Upper lobe of left lung (tissue), 4 donors: Measurements from ENCODE around the gene BRI3BP.

ENCODE experiments used
- POLR2A ChIP-seq, 4 donors: fragments of 450-650 bp; IDR thresholded peaks; one replicate each; pipeline ENCODE4 v1.5.1; 2016 to 2017; ENCODE audit warnings: antibody characterized with exemption in 4 of 4, mild to moderate bottlenecking in 2 of 4
- POLR2AphosphoS5 ChIP-seq, 2 donors: sonication (generic); formaldehyde crosslinking; IDR thresholded peaks; one replicate each; pipeline ENCODE4 v1.5.1; 2017; ENCODE audit warnings: antibody characterized with exemption in 2 of 2
- TF ChIP-seq, protein P1 (sequence below), 6 experiments: fragments of 450-650 bp in 4 of 6; fragments of 200-600 bp in 2 of 6; sonication (generic) in 2 of 6; IDR thresholded peaks; one replicate each; pipeline ENCODE4 v1.5.1; 2016 to 2019; ENCODE audit warnings: antibody characterized with exemption in 6 of 6

DNA sequence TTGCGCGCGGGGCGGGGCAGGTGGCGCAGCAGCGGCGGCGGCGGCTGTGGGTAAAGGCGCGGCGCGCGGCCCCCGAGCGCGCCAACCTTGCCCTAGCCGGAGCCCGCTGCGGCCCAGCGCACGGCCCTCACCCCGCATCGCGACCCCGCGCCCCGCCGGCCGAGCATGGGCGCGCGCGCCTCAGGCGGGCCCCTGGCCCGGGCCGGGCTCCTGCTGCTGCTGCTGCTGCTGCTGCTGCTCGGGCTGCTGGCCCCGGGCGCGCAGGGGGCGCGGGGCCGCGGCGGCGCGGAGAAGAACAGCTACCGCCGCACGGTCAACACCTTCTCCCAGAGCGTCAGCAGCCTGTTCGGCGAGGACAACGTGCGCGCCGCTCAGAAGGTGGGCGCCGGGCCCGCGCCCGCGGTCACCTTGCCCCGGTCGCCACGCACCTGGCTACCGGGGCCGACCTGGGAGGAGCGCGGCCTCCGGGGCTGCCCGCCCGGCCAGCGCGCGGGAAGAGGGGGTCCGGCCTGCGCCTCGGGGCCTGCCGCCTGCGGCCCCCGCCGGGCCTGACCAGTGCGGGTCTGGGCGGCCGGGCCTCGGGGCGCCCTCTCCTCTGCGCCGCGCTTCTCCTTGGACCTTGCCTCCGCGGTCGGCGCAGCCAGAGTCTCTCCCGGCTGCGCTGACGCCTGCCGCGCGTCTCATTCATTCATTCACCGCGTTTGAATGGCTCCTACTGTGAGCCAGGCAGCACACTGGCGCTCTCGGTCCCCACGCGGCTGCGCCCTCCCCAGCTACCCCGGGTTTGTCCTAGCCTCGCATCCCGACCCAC is at the start of gene BRI3BP:
- TF ChIP-seq, protein P1, sequence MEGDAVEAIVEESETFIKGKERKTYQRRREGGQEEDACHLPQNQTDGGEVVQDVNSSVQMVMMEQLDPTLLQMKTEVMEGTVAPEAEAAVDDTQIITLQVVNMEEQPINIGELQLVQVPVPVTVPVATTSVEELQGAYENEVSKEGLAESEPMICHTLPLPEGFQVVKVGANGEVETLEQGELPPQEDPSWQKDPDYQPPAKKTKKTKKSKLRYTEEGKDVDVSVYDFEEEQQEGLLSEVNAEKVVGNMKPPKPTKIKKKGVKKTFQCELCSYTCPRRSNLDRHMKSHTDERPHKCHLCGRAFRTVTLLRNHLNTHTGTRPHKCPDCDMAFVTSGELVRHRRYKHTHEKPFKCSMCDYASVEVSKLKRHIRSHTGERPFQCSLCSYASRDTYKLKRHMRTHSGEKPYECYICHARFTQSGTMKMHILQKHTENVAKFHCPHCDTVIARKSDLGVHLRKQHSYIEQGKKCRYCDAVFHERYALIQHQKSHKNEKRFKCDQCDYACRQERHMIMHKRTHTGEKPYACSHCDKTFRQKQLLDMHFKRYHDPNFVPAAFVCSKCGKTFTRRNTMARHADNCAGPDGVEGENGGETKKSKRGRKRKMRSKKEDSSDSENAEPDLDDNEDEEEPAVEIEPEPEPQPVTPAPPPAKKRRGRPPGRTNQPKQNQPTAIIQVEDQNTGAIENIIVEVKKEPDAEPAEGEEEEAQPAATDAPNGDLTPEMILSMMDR (IDR thresholded peaks at IDR 0.05) = peak in 1 of 6 experiments; percentile 9
- TF ChIP-seq POLR2A (IDR thresholded peaks at IDR 0.05) = peak in 1 of 4 donors; percentile 9
- TF ChIP-seq POLR2AphosphoS5 (IDR thresholded peaks at IDR 0.05) = no peak
